ENCODE measurements around the gene HS1BP3.

- TF ChIP-seq CTCF (conservative IDR thresholded peaks at IDR 0.05) (no peak), EZH2 (IDR thresholded peaks at IDR 0.05; ENCODE audit: low read depth) (no peak)
Observed at GRCh38 chr2:20671036-20671735, 20.3 kb upstream of the HS1BP3 start.

All from PC-9 (cell line).